HG03103 (cell line): ENCODE results near the gene CCDC197.

ENCODE experiments used
- ATAC-seq: cut with Tn5 transposase; IDR thresholded peaks from one replicate; pipeline ENCODE4 v1.9.1; 2021; ENCODE audit warnings: low read depth; ENCODE audit not compliant: unreplicated experiment

Gene CCDC197

GRCh38 chr14:94038921-94039629 is 42.0 kb downstream of the CCDC197 start:
- no peak for ATAC-seq

GRCh38 chr14:94040247-94040646 is 43.1 kb downstream of the CCDC197 start:
- ATAC-seq, result no peak

GRCh38 chr14:94040796-94041195 is 43.7 kb downstream of the CCDC197 start:
- no peak for ATAC-seq

GRCh38 chr14:94041551-94042346 is 44.6 kb downstream of the CCDC197 start:
- ATAC-seq, result no peak

- no peak for ATAC-seq
These were observed 45.5 kb downstream of the CCDC197 start for GRCh38 chr14:94042433-94043091.

- no peak for ATAC-seq
These were observed 46.1 kb downstream of the CCDC197 start for GRCh38 chr14:94043111-94043755.

GRCh38 chr14:94043756-94044475 is 46.8 kb downstream of the CCDC197 start:
- no peak for ATAC-seq

GRCh38 chr14:94044476-94045091 is 47.5 kb downstream of the CCDC197 start:
- ATAC-seq, result no peak

- no peak for ATAC-seq
These were observed 48.0 kb downstream of the CCDC197 start for GRCh38 chr14:94045101-94045500.

- no peak for ATAC-seq
These were observed 48.7 kb downstream of the CCDC197 start for GRCh38 chr14:94045563-94046345.

- no peak for ATAC-seq
These were observed 49.7 kb downstream of the CCDC197 start for GRCh38 chr14:94046696-94047250.

- ATAC-seq, result no peak
These were observed 50.5 kb downstream of the CCDC197 start for GRCh38 chr14:94047581-94047980.

GRCh38 chr14:94048691-94049624 is 51.9 kb downstream of the CCDC197 start:
- ATAC-seq, result no peak

GRCh38 chr14:94049625-94050023 is 52.5 kb downstream of the CCDC197 start:
- ATAC-seq, result no peak

- ATAC-seq, result no peak
These were observed 53.3 kb downstream of the CCDC197 start for GRCh38 chr14:94050231-94050880.

GRCh38 chr14:94051115-94051514 is 54.0 kb downstream of the CCDC197 start:
- no peak for ATAC-seq

GRCh38 chr14:94051779-94052178 is 54.7 kb downstream of the CCDC197 start:
- no peak for ATAC-seq
